Neural progenitor cell (in vitro differentiated cells): ENCODE results near the gene ST6GALNAC1. TPM values are rescaled to one million over a fixed set of nuclear protein-coding genes. Genes with fewer than 3 reads are reported as not detected.

Source experiments
- DNase-seq: peaks from one replicate; pipeline ENCODE4 v3.0.0-alpha.2; 2016; ENCODE audit warnings: low spot score
- H2AFZ ChIP-seq: fragments of 200-600 bp; sonication (generic); replicated peaks from 2 replicates; pipeline ENCODE4 v1.6.1; 2016; ENCODE audit warnings: antibody characterized with exemption
- H3F3A ChIP-seq: fragments of 200-600 bp; sonication (generic); 2 replicates; pipeline ENCODE4 v1.6.1; 2016; ENCODE audit warnings: antibody characterized with exemption, low read depth
- H3K27ac ChIP-seq: fragments of 200-600 bp; sonication (generic); 2 replicates; pipeline ENCODE4 v1.5.1; 2016; ENCODE audit warnings: mild to moderate bottlenecking
- H3K27me3 ChIP-seq: fragments of 200-600 bp; sonication (generic); 2 replicates; pipeline ENCODE4 v1.6.1; 2016; ENCODE audit warnings: mild to moderate bottlenecking, moderate library complexity
- H3K36me3 ChIP-seq: fragments of 200-600 bp; sonication (generic); 2 replicates; pipeline ENCODE4 v1.5.1; 2016
- H3K4me1 ChIP-seq: fragments of 200-600 bp; sonication (generic); 2 replicates; pipeline ENCODE4 v1.6.1; 2016; ENCODE audit warnings: mixed run types
- H3K4me2 ChIP-seq: fragments of 200-600 bp; sonication (generic); 2 replicates; pipeline ENCODE4 v1.6.1; 2016
- H3K4me3 ChIP-seq: fragments of 200-600 bp; sonication (generic); 2 replicates; pipeline ENCODE4 v1.5.1; 2016
- H3K79me2 ChIP-seq: fragments of 200-600 bp; sonication (generic); 2 replicates; pipeline ENCODE4 v1.6.1; 2016; ENCODE audit warnings: low read depth
- H3K9ac ChIP-seq: fragments of 200-600 bp; sonication (generic); 2 replicates; pipeline ENCODE4 v1.6.1; 2016
- H3K9me3 ChIP-seq: fragments of 200-600 bp; sonication (generic); 2 replicates; pipeline ENCODE4 v1.5.1; 2016; ENCODE audit warnings: low read depth
- H4K20me1 ChIP-seq: fragments of 200-600 bp; sonication (generic); 2 replicates; pipeline ENCODE4 v1.6.1; 2016; ENCODE audit warnings: low read depth
- H3K27ac Mint-ChIP-seq: 3 replicates; pipeline ENCODE4 v1.8.0; 2021; ENCODE audit warnings: mixed read lengths
- H3K27me3 Mint-ChIP-seq: 2 replicates; pipeline ENCODE4 v1.8.0; 2022; ENCODE audit warnings: low read depth, mild to moderate bottlenecking, inconsistent platforms, moderate library complexity, mixed read lengths; ENCODE audit not compliant: insufficient read depth
- H3K36me3 Mint-ChIP-seq: 3 replicates; pipeline ENCODE4 v1.8.0; 2021; ENCODE audit warnings: mixed read lengths
- H3K4me1 Mint-ChIP-seq: 3 replicates; pipeline ENCODE4 v1.8.0; 2021; ENCODE audit warnings: mixed read lengths
- H3K4me3 Mint-ChIP-seq: 3 replicates; pipeline ENCODE4 v1.8.0; 2021; ENCODE audit warnings: mild to moderate bottlenecking, moderate library complexity, mixed read lengths
- H3K9me3 Mint-ChIP-seq: 3 replicates; pipeline ENCODE4 v1.8.0; 2020; ENCODE audit warnings: mixed read lengths
- CTCF ChIP-seq: fragments of 200-600 bp; sonication (generic); IDR thresholded peaks from 2 replicates; pipeline ENCODE4 v1.5.1; 2017; ENCODE audit warnings: antibody characterized with exemption, mild to moderate bottlenecking
- EZH2 ChIP-seq: fragments of 200-600 bp; sonication (generic); IDR thresholded peaks from 2 replicates; pipeline ENCODE4 v1.6.1; 2017; ENCODE audit warnings: antibody characterized with exemption, mild to moderate bottlenecking, moderate library complexity
- EZH2phosphoT487 ChIP-seq: fragments of 200-600 bp; sonication (generic); IDR thresholded peaks from 2 replicates; pipeline ENCODE4 v1.6.1; 2017; ENCODE audit warnings: antibody characterized with exemption
- total RNA-seq: library from RNA; depleted of rRNA; stranded (reverse); fragments of >200 nt; gene quantifications from 2 replicates; pipeline ENCODE4 v1.2.3, GENCODE V29; 2015; ENCODE audit warnings: low replicate concordance

ST6GALNAC1 gene
- total RNA-seq, 1 donor from 2014 or later: not detected

- Histone ChIP-seq H3K4me3 (no peak overlapping the region), H3F3A (no peaks in the 10 kb centered on the region), H4K20me1 (no peaks in the 10 kb centered on the region), H3K4me1 (peaks cover 3% of the 10 kb centered on the region), H3K9me3 (no peaks in the 10 kb centered on the region), H3K79me2 (no peaks in the 10 kb centered on the region), H3K27ac (no peak overlapping the region), H3K9ac (no peak overlapping the region), H3K4me2 (no peak overlapping the region), H3K36me3 (no peaks in the 10 kb centered on the region), H2AFZ (no peak overlapping the region), H3K27me3 (no peaks in the 10 kb centered on the region)
- Mint-ChIP-seq H3K27ac (no peak overlapping the region), H3K27me3 (peaks cover 2% of the 10 kb centered on the region), H3K9me3 (no peaks in the 10 kb centered on the region), H3K4me1 (peaks cover 13% of the 10 kb centered on the region), H3K36me3 (peaks cover 3% of the 10 kb centered on the region), H3K4me3 (no peak overlapping the region)
- TF ChIP-seq CTCF (no peak), EZH2 (no peak), EZH2phosphoT487 (no peak)
- DNase-seq: no peak
These were observed 34.8 kb upstream of the ST6GALNAC1 start for GRCh38 chr17:76678330-76678729.

- Mint-ChIP-seq H3K27ac (no peak overlapping the region), H3K4me3 (no peak overlapping the region), H3K4me1 (peaks cover 18% of the 10 kb centered on the region), H3K36me3 (peaks cover 3% of the 10 kb centered on the region), H3K27me3 (peaks cover 2% of the 10 kb centered on the region), H3K9me3 (no peaks in the 10 kb centered on the region)
- no peak overlapping the region for H2AFZ ChIP-seq
- no peaks in the 10 kb centered on the region for H3K9me3 ChIP-seq
- H3K79me2 ChIP-seq: peaks cover 2% of the 10 kb centered on the region
- H3K4me3 ChIP-seq: no peak overlapping the region
- no peak overlapping the region for H3K9ac ChIP-seq
- no peaks in the 10 kb centered on the region for H3K4me1 ChIP-seq
- DNase-seq: no peak
- no peaks in the 10 kb centered on the region for H4K20me1 ChIP-seq
- H3K36me3 ChIP-seq: no peaks in the 10 kb centered on the region
- no peaks in the 10 kb centered on the region for H3K27me3 ChIP-seq
- no peak overlapping the region for H3K4me2 ChIP-seq
- H3F3A ChIP-seq: no peaks in the 10 kb centered on the region
- TF ChIP-seq CTCF (no peak), EZH2phosphoT487 (no peak), EZH2 (no peak)
- H3K27ac ChIP-seq: no peak overlapping the region
These were observed 33.8 kb upstream of the ST6GALNAC1 start for GRCh38 chr17:76677406-76677805.

GRCh38 chr17:76676629-76677028 is 33.1 kb upstream of the ST6GALNAC1 start:
- TF ChIP-seq EZH2phosphoT487: no peak
- TF ChIP-seq CTCF: no peak
- TF ChIP-seq EZH2: no peak

More at GRCh38 chr17:76676629-76677028, 33.1 kb upstream of the ST6GALNAC1 start:
- Histone ChIP-seq H3K4me3 (no peak overlapping the region), H3K4me1 (no peaks in the 10 kb centered on the region), H2AFZ (no peak overlapping the region), H3K4me2 (no peak overlapping the region), H3K9ac (no peak overlapping the region), H4K20me1 (no peaks in the 10 kb centered on the region), H3K27ac (no peak overlapping the region), H3K27me3 (no peaks in the 10 kb centered on the region), H3F3A (no peaks in the 10 kb centered on the region), H3K9me3 (no peaks in the 10 kb centered on the region), H3K36me3 (no peaks in the 10 kb centered on the region), H3K79me2 (peaks cover 6% of the 10 kb centered on the region)
- H3K9me3 Mint-ChIP-seq: no peaks in the 10 kb centered on the region
- no peak for DNase-seq
- no peak overlapping the region for H3K27ac Mint-ChIP-seq
- H3K4me3 Mint-ChIP-seq: no peak overlapping the region
- no peaks in the 10 kb centered on the region for H3K27me3 Mint-ChIP-seq
- H3K4me1 Mint-ChIP-seq: peaks cover 15% of the 10 kb centered on the region
- H3K36me3 Mint-ChIP-seq: peaks cover 3% of the 10 kb centered on the region
